Measurements from ENCODE around the gene TYMS. TPM values are rescaled to one million over a fixed set of nuclear protein-coding genes. Genes with fewer than 3 reads are reported as not detected.

The TYMS gene
- total RNA-seq, 1 donor from 2014 or later, result 6.4 TPM

DNA sequence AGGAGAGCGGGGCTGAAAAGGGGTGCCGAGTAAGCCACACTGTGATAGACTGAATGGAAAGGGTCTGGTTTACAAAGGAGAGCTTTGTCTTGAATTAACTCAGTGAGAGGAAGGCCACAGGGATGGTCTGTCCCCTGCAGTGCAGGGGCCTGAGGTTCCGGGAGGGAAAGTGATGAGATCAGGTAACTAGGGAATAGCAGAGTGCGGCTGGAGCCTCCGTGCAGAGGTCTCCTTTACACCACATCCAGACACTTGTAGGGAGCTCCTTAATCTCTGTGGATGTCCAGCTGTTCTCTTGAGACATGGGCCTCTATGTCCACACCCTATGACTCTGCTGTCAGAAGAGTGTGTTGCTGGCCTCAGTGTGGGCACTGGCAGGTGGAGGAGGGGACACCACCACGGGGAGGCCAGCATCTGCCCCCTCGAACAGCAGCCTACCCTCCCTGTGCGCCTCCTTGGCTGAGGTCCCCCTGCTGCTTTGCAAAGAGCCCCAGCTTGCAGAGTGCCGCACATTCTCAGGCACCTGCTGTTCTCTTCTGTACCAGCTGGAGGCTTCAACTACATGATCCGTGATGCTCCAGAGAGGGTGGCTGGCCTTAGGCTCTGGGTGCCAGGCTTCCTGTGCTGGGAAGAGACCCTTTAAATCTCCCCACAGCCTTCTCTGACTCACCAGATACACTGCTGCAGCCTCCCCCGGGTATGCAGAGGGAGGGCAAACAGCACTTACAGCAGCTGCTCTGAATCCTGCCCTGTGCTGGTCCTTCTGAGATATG, 29.1 kb downstream of the TYMS start:
- no peaks in the 10 kb centered on the region for H3K4me1 ChIP-seq
- no peaks in the 10 kb centered on the region for H3K9me3 ChIP-seq
- no peak overlapping the region for H3K4me3 ChIP-seq
- no peak overlapping the region for H3K27ac ChIP-seq
- no peaks in the 10 kb centered on the region for H3K27me3 ChIP-seq (ENCODE audit: low read depth)
- ATAC-seq (peak in 1 of 2 donors; percentile 11), DNase-seq (no peak)
- TF ChIP-seq, protein P1, sequence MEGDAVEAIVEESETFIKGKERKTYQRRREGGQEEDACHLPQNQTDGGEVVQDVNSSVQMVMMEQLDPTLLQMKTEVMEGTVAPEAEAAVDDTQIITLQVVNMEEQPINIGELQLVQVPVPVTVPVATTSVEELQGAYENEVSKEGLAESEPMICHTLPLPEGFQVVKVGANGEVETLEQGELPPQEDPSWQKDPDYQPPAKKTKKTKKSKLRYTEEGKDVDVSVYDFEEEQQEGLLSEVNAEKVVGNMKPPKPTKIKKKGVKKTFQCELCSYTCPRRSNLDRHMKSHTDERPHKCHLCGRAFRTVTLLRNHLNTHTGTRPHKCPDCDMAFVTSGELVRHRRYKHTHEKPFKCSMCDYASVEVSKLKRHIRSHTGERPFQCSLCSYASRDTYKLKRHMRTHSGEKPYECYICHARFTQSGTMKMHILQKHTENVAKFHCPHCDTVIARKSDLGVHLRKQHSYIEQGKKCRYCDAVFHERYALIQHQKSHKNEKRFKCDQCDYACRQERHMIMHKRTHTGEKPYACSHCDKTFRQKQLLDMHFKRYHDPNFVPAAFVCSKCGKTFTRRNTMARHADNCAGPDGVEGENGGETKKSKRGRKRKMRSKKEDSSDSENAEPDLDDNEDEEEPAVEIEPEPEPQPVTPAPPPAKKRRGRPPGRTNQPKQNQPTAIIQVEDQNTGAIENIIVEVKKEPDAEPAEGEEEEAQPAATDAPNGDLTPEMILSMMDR (IDR thresholded peaks at IDR 0.05), result no peak
- intact Hi-C loops (cut with DNase I), result no loop called here
- H3K36me3 ChIP-seq, result peaks cover 55% of the 10 kb centered on the region

DNA sequence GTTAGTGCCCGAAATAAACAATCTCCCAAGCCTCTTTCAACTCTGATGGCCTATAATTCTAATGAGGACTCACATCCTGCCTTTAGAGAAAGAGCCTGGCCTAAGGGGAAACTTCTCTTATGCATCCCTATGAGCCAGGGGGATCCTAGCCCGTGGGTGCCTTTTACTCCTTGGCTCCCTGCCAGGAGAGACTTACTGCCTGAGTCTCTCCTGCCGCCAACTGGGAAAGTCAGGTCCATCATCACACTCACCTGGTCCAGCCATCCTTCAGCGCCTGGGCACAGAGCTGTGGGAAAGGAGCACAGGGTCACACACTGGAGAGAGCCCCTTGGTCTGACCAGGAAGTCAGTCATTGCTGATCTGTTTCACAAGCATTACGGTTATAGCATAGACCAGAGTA, 30.9 kb downstream of the TYMS start:
- DNase-seq, result no peak
- Histone ChIP-seq H3K36me3 (peaks cover 53% of the 10 kb centered on the region), H3K4me1 (no peaks in the 10 kb centered on the region), H3K27me3 (ENCODE audit: low read depth) (no peaks in the 10 kb centered on the region), H3K9me3 (no peaks in the 10 kb centered on the region), H3K27ac (no peak overlapping the region), H3K4me3 (no peak overlapping the region)
- ATAC-seq, result peak in 1 of 2 donors; percentile 42
- TF ChIP-seq, protein P1 (IDR thresholded peaks at IDR 0.05), result no peak
- intact Hi-C loops (cut with DNase I), result no loop called here

DNA sequence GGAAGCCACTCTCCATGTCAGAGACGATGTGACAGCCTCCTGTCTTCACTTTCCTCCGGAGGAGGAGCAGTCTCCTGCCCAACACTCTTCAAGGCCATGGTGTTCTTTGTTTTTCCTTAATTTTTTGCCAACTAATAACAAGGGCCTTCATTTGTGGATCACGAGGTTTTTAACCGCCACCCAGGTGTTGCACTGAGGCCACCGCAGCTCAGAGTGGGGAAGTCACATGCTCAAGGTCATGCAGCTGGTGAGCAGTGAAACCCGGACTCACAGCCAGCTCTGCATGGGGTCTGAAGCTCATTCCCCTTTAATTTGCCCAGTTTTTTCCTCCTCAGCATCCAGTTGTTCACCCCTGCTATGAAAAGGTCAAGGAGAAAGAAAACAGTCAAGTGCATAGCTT, 35.4 kb downstream of the TYMS start:
- no peaks in the 10 kb centered on the region for H3K27me3 ChIP-seq (ENCODE audit: low read depth)
- H3K4me3 ChIP-seq, result no peak overlapping the region
- H3K36me3 ChIP-seq, result peaks cover 57% of the 10 kb centered on the region
- intact Hi-C loops (cut with DNase I), result no loop called here
- no peaks in the 10 kb centered on the region for H3K4me1 ChIP-seq
- DNase-seq (no peak), ATAC-seq (no peak)
- H3K27ac ChIP-seq, result no peak overlapping the region
- TF ChIP-seq, protein P1 (IDR thresholded peaks at IDR 0.05), result no peak
- H3K9me3 ChIP-seq, result no peaks in the 10 kb centered on the region

DNA sequence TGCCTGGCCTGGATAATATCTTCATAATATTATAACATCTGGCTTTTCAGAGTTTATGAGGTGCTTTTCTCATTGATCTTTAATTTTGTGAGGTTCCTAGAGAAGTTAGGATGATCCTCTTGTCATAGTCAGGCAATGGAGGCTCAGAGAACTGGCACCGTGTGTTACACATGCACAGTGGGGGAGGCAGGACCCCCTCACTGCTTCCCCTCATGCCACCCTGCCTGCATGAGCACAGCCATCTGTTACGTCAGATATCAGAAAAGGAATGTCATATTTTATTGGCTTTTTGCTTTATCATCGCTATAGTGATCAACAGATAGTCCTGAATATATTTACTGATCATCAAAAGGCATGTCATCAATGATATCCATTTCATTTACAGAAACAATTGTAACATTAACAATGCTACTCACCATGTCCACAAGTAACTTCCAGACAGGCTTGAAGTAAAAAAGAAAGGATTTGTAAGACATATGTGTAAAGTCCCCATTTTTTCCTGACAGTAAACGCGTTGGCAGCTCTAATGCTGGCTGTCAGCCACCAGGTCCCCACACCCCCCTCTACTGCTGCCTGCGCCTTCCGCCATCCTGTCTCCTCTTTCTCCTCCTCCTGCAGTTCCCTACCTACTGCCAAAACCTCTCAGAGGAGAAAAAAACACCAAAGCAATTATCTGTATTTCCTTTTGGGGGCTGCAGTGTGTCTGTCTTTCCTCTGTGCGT, 36.2 kb downstream of the TYMS start:
- TF ChIP-seq, protein P1 (IDR thresholded peaks at IDR 0.05), result no peak
- H3K4me3 ChIP-seq, result no peak overlapping the region
- no peak overlapping the region for H3K27ac ChIP-seq
- H3K4me1 ChIP-seq, result no peaks in the 10 kb centered on the region
- intact Hi-C loops (cut with DNase I), result no loop called here
- no peaks in the 10 kb centered on the region for H3K27me3 ChIP-seq (ENCODE audit: low read depth)
- H3K9me3 ChIP-seq, result no peaks in the 10 kb centered on the region
- ATAC-seq, result no peak
- H3K36me3 ChIP-seq, result peaks cover 51% of the 10 kb centered on the region
- DNase-seq, result no peak

DNA sequence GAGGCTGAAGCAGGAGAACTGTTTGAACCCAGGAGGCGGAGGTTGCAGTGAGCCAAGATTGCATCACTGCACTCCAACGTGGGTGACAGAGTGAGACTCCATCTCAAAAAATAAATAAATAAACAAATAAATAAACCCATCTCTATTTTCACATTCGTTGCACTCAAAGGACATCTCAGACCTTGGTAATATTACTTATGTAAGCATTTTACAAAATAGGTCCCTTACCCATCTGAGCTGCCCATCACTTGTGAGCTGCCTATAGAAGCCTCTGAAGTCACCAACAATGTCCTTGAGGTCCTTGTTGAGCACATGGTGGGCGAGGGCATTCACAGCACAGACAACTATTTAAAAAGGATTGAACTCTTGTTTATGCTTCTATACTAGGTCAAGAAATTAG, 39.6 kb downstream of the TYMS start:
- H3K27ac ChIP-seq, result no peak overlapping the region
- ATAC-seq (no peak), DNase-seq (no peak)
- H3K9me3 ChIP-seq, result no peaks in the 10 kb centered on the region
- peaks cover 44% of the 10 kb centered on the region for H3K36me3 ChIP-seq
- TF ChIP-seq, protein P1 (IDR thresholded peaks at IDR 0.05), result no peak
- no peaks in the 10 kb centered on the region for H3K27me3 ChIP-seq (ENCODE audit: low read depth)
- no peaks in the 10 kb centered on the region for H3K4me1 ChIP-seq
- H3K4me3 ChIP-seq, result no peak overlapping the region
- intact Hi-C loops (cut with DNase I), result no loop called here
